Mesenchymal stem cell (in vitro differentiated cells and primary cell): ENCODE results near the gene ADA.

Experiments used
- DNase-seq: peaks from one replicate; pipeline ENCODE4 v3.0.0-alpha.2; 2013
- H2AFZ ChIP-seq: one replicate; pipeline ENCODE4 v1.6.1; 2013; ENCODE audit warnings: low read depth, mild to moderate bottlenecking, control low read depth, inconsistent platforms, low read length, moderate library complexity
- H2AK5ac ChIP-seq: 2 replicates; pipeline ENCODE4 v1.6.1; 2013; ENCODE audit warnings: low read length, moderate library complexity, mild to moderate bottlenecking, inconsistent platforms; ENCODE audit not compliant: severe bottlenecking
- H2BK120ac ChIP-seq: one replicate; pipeline ENCODE4 v1.6.1; 2013; ENCODE audit warnings: low read depth, mild to moderate bottlenecking, inconsistent platforms, low read length, moderate library complexity
- H2BK12ac ChIP-seq, 2 experiments: one replicate each; pipeline ENCODE4 v1.6.1; 2013; ENCODE audit warnings: inconsistent platforms in 2 of 2, low read length in 2 of 2, mild to moderate bottlenecking in 2 of 2, moderate library complexity in 2 of 2, control low read depth in 1 of 2
- H2BK15ac ChIP-seq: one replicate; pipeline ENCODE4 v1.6.1; 2013; ENCODE audit warnings: mild to moderate bottlenecking, low read depth, inconsistent platforms; ENCODE audit not compliant: poor library complexity, severe bottlenecking
- H2BK5ac ChIP-seq: 2 replicates; pipeline ENCODE4 v1.6.1; 2013; ENCODE audit warnings: low read depth, mild to moderate bottlenecking, low read length, control low read depth, inconsistent platforms; ENCODE audit not compliant: poor library complexity, severe bottlenecking
- H3K14ac ChIP-seq, 2 experiments: one replicate each; pipeline ENCODE4 v1.6.1; 2013; ENCODE audit warnings: inconsistent platforms in 2 of 2, low read length in 2 of 2, control low read depth in 1 of 2, mild to moderate bottlenecking in 1 of 2, moderate library complexity in 1 of 2
- H3K18ac ChIP-seq, 2 experiments: one replicate each; pipeline ENCODE4 v1.6.1; 2013; ENCODE audit warnings: inconsistent platforms in 2 of 2, low read length in 2 of 2, control low read depth in 1 of 2, low read depth in 1 of 2, mild to moderate bottlenecking in 1 of 2
- H3K23ac ChIP-seq, 2 experiments: one replicate each; pipeline ENCODE4 v1.6.1; 2013; ENCODE audit warnings: inconsistent platforms in 2 of 2, low read length in 2 of 2, mild to moderate bottlenecking in 2 of 2, moderate library complexity in 2 of 2, control low read depth in 1 of 2
- H3K27ac ChIP-seq: 2 replicates; pipeline ENCODE4 v1.5.1; 2013; ENCODE audit warnings: mild to moderate bottlenecking, moderate library complexity, low read length, control low read depth, inconsistent platforms; ENCODE audit not compliant: poor library complexity, severe bottlenecking
- H3K27me3 ChIP-seq, 2 experiments: 2 replicates each; pipeline versions ENCODE4 v1.6.1 to v1.7.0; 2013; ENCODE audit warnings: low read length in 2 of 2, mild to moderate bottlenecking in 2 of 2, moderate library complexity in 2 of 2, control low read depth in 1 of 2, inconsistent platforms in 1 of 2; ENCODE audit not compliant: control insufficient read depth in 1 of 2, insufficient read depth in 1 of 2
- H3K36me3 ChIP-seq, 2 experiments: 2 replicates each; pipeline versions ENCODE4 v1.6.1 to v1.7.0; 2013; ENCODE audit warnings: low read length in 2 of 2, control low read depth in 1 of 2, inconsistent platforms in 1 of 2, low read depth in 1 of 2, mild to moderate bottlenecking in 1 of 2; ENCODE audit not compliant: insufficient read depth in 2 of 2, control insufficient read depth in 1 of 2
- H3K4ac ChIP-seq, 2 experiments: one replicate each; pipeline ENCODE4 v1.6.1; 2013; ENCODE audit warnings: inconsistent platforms in 2 of 2, low read length in 2 of 2, mild to moderate bottlenecking in 2 of 2, moderate library complexity in 2 of 2, control low read depth in 1 of 2, low read depth in 1 of 2
- H3K4me1 ChIP-seq: 2 replicates; pipeline ENCODE4 v1.6.1; 2013; ENCODE audit warnings: low read depth, low read length, control low read depth; ENCODE audit not compliant: control insufficient read depth, insufficient read depth
- H3K4me2 ChIP-seq: 2 replicates; pipeline ENCODE4 v1.6.1; 2013; ENCODE audit warnings: low read length, mild to moderate bottlenecking, inconsistent platforms; ENCODE audit not compliant: poor library complexity, severe bottlenecking
- H3K4me3 ChIP-seq, 2 experiments: 2 replicates each; pipeline versions ENCODE4 v1.5.1 to v1.7.0; 2013; ENCODE audit warnings: low read length in 2 of 2, mild to moderate bottlenecking in 2 of 2, control low read depth in 1 of 2, low read depth in 1 of 2; ENCODE audit not compliant: insufficient read depth in 1 of 2
- H3K79me1 ChIP-seq: replicated peaks from 2 replicates; pipeline ENCODE4 v1.6.1; 2013; ENCODE audit warnings: mild to moderate bottlenecking, control low read depth, low read length, inconsistent platforms; ENCODE audit not compliant: poor library complexity, severe bottlenecking
- H3K9ac ChIP-seq: 2 replicates; pipeline ENCODE4 v1.7.0; 2013; ENCODE audit warnings: mild to moderate bottlenecking, low read length, moderate library complexity
- H3K9me3 ChIP-seq: 2 replicates; pipeline ENCODE4 v1.7.0; 2013; ENCODE audit warnings: mild to moderate bottlenecking, low read length; ENCODE audit not compliant: control insufficient read depth
- H4K8ac ChIP-seq: one replicate; pipeline ENCODE4 v1.6.1; 2013; ENCODE audit warnings: inconsistent platforms, mild to moderate bottlenecking, low read length, moderate library complexity
- H4K91ac ChIP-seq: one replicate; pipeline ENCODE4 v1.6.1; 2013; ENCODE audit warnings: mild to moderate bottlenecking, low read length, inconsistent platforms
- WGBS: methylation state at CpG from one replicate; pipeline ENCODE4 v1.1.7; 2013; ENCODE audit warnings: mixed read lengths; 5-methylcytosine and 5-hydroxymethylcytosine counted together

Gene ADA

GRCh38 chr20:44581515-44581914 is 70.0 kb downstream of the ADA start:
- Histone ChIP-seq H2BK120ac (no peak overlapping the region), H3K36me3 (peaks cover 0 to 17% of the 10 kb centered on the region in 2 experiments), H2AK5ac (no peak overlapping the region), H2BK5ac (no peak overlapping the region), H3K27ac (no peak overlapping the region), H3K4me3 (peak overlapping the region in 1 of 2 experiments; percentile 88), H2BK15ac (no peak overlapping the region), H3K4ac (no peak overlapping the region), H3K14ac (no peak overlapping the region), H4K8ac (no peak overlapping the region), H3K27me3 (no peaks in the 10 kb centered on the region), H3K79me1 (peaks cover 11% of the 10 kb centered on the region), H3K23ac (no peak overlapping the region), H3K4me1 (peaks cover 8% of the 10 kb centered on the region), H3K9me3 (no peaks in the 10 kb centered on the region), H2BK12ac (peak overlapping the region in 1 of 2 experiments; percentile 70), H3K18ac (peak overlapping the region in 1 of 2 experiments; percentile 23), H3K9ac (peak overlapping the region; percentile 94), H4K91ac (no peak overlapping the region), H3K4me2 (no peak overlapping the region), H2AFZ (no peak overlapping the region)
- no CpG with 5 or more reads among the region's 1 CpG for WGBS
- peak; percentile 66 for DNase-seq

- Histone ChIP-seq H3K23ac (no peak overlapping the region), H3K4me3 (no peak overlapping the region), H3K9ac (peak overlapping the region; percentile 94), H2AFZ (no peak overlapping the region), H2BK12ac (peak overlapping the region; percentile 33 to 55), H3K4me2 (no peak overlapping the region), H3K18ac (peak overlapping the region; percentile 46 to 79), H2BK5ac (no peak overlapping the region), H2AK5ac (no peak overlapping the region), H3K27ac (no peak overlapping the region), H3K4me1 (peaks cover 9% of the 10 kb centered on the region), H4K91ac (no peak overlapping the region), H3K14ac (peak overlapping the region in 1 of 2 experiments; percentile 1), H3K36me3 (peaks cover 0 to 10% of the 10 kb centered on the region in 2 experiments), H3K9me3 (no peaks in the 10 kb centered on the region), H2BK15ac (no peak overlapping the region), H3K27me3 (no peaks in the 10 kb centered on the region), H4K8ac (no peak overlapping the region), H2BK120ac (no peak overlapping the region), H3K4ac (no peak overlapping the region), H3K79me1 (peaks cover 12% of the 10 kb centered on the region)
- DNase-seq: peak; percentile 29
- WGBS: 80% methylated on average over 7 of the region's 9 CpGs
Observed at GRCh38 chr20:44580581-44581268, 70.8 kb downstream of the ADA start.

GRCh38 chr20:44579313-44580081 is 72.0 kb downstream of the ADA start:
- Histone ChIP-seq H2AK5ac (no peak overlapping the region), H3K27ac (no peak overlapping the region)

GRCh38 chr20:44576297-44576696 is 75.2 kb downstream of the ADA start:
- H3K18ac ChIP-seq: peak overlapping the region; percentile 71 to 92
- WGBS: 80% methylated on average over 3 of the region's 3 CpGs
- no peaks in the 10 kb centered on the region for H3K27me3 ChIP-seq
- no peaks in the 10 kb centered on the region for H3K36me3 ChIP-seq
- peak; percentile 68 for DNase-seq
- H3K4me2 ChIP-seq: no peak overlapping the region
- H2BK15ac ChIP-seq: no peak overlapping the region
- H3K9me3 ChIP-seq: no peaks in the 10 kb centered on the region
- no peak overlapping the region for H2BK5ac ChIP-seq
- no peak overlapping the region for H2BK120ac ChIP-seq
- no peak overlapping the region for H3K23ac ChIP-seq
- H4K91ac ChIP-seq: no peak overlapping the region
- peaks cover 8% of the 10 kb centered on the region for H3K4me1 ChIP-seq
- peak overlapping the region in 1 of 2 experiments; percentile 22 for H3K4me3 ChIP-seq
- peaks cover 9% of the 10 kb centered on the region for H3K79me1 ChIP-seq
- H2BK12ac ChIP-seq: peak overlapping the region; percentile 68 to 79
- no peak overlapping the region for H3K27ac ChIP-seq
- no peak overlapping the region for H3K14ac ChIP-seq
- peak overlapping the region; percentile 49 for H2AK5ac ChIP-seq
- peak overlapping the region; percentile 60 to 64 for H3K4ac ChIP-seq
- no peak overlapping the region for H4K8ac ChIP-seq
- H2AFZ ChIP-seq: no peak overlapping the region
- peak overlapping the region; percentile 84 for H3K9ac ChIP-seq

More at GRCh38 chr20:44579313-44580081, 72.0 kb downstream of the ADA start:
- Histone ChIP-seq H3K36me3 (no peaks in the 10 kb centered on the region), H3K9me3 (no peaks in the 10 kb centered on the region), H3K4me3 (no peak overlapping the region), H2AFZ (no peak overlapping the region), H4K8ac (no peak overlapping the region), H3K14ac (no peak overlapping the region), H2BK12ac (peak overlapping the region in 1 of 2 experiments; percentile 82), H4K91ac (no peak overlapping the region), H3K18ac (peak overlapping the region; percentile 3 to 54), H2BK120ac (no peak overlapping the region), H3K23ac (no peak overlapping the region), H2BK15ac (no peak overlapping the region), H3K79me1 (peaks cover 13% of the 10 kb centered on the region), H3K4me2 (no peak overlapping the region), H3K9ac (peak overlapping the region; percentile 19), H3K4ac (peak overlapping the region in 1 of 2 experiments; percentile 4), H3K4me1 (peaks cover 10% of the 10 kb centered on the region), H2BK5ac (no peak overlapping the region), H3K27me3 (no peaks in the 10 kb centered on the region)
- WGBS: 96% methylated on average over 7 of the region's 8 CpGs
- no peak for DNase-seq
